PC-3 (cell line): Measurements from ENCODE around the gene HECTD1.

Experiments
- CTCF ChIP-seq: fragments of 300-600 bp; sonication (generic); conservative IDR thresholded peaks from 2 replicates; pipeline ENCODE4 v1.5.1; 2017; ENCODE audit warnings: antibody characterized with exemption, low read depth, mild to moderate bottlenecking, low read length
- EZH2 ChIP-seq: fragments of 300-600 bp; sonication (generic); IDR thresholded peaks from one replicate; pipeline ENCODE4 v1.6.1; 2017; ENCODE audit warnings: antibody characterized with exemption, mild to moderate bottlenecking, low read length; ENCODE audit not compliant: unreplicated experiment

GRCh38 chr14:31209605-31210004 lies 2.0 kb upstream of the HECTD1 start:
- no peak for TF ChIP-seq CTCF
- TF ChIP-seq EZH2 = no peak
